PC-9 (cell line): ENCODE results near the gene RUNDC1. TPM values are rescaled to one million over a fixed set of nuclear protein-coding genes. Genes with fewer than 3 reads are reported as not detected.

ENCODE experiments used
- BruUV-seq: library from RNA; stranded (reverse); fragments of 400-500 nt; replicated peaks from 2 replicates; lab custom pipeline; 2021; lab: Mats Ljungman, UMichigan
- CTCF ChIA-PET: fragments of 300-600 bp; sonication (Branson Sonifier 250); formaldehyde crosslinking; loops from one replicate; lab custom pipeline; 2022; ENCODE audit warnings: antibody characterized with exemption; lab: Charles Lee
- POLR2A ChIA-PET: fragments of 300-600 bp; sonication (Branson Sonifier 250); formaldehyde crosslinking; loops from one replicate; lab custom pipeline; 2022; ENCODE audit warnings: antibody characterized with exemption; ENCODE audit not compliant: unreplicated experiment; lab: Charles Lee
- DNase-seq, 2 experiments: peaks; one replicate each; pipeline versions ENCODE4 v3.0.0 to v3.0.0-alpha.2; 2015 to 2022; ENCODE audit warnings: mixed read lengths in 1 of 2
- H2AFZ ChIP-seq: fragments of 200-600 bp; sonication (generic); 2 replicates; pipeline ENCODE4 v1.8.1; 2017; ENCODE audit warnings: antibody characterized with exemption
- H3F3A ChIP-seq: fragments of 200-600 bp; sonication (generic); 2 replicates; pipeline ENCODE4 v1.8.1; 2017; ENCODE audit warnings: antibody characterized with exemption, mild to moderate bottlenecking, low read depth; ENCODE audit not compliant: insufficient read depth
- H3K27ac ChIP-seq: fragments of 200-600 bp; sonication (generic); 2 replicates; pipeline ENCODE4 v1.6.1; 2016; ENCODE audit warnings: mixed run types
- H3K27me3 ChIP-seq: fragments of 200-600 bp; sonication (generic); 2 replicates; pipeline ENCODE4 v1.6.1; 2016; ENCODE audit warnings: low read depth, mixed run types; ENCODE audit not compliant: insufficient read depth
- H3K36me3 ChIP-seq: fragments of 200-600 bp; sonication (generic); 2 replicates; pipeline ENCODE4 v1.6.1; 2016; ENCODE audit warnings: low read depth, mixed run types
- H3K4me1 ChIP-seq: fragments of 200-600 bp; sonication (generic); replicated peaks from 2 replicates; pipeline ENCODE4 v1.6.1; 2016; ENCODE audit warnings: mixed run types; ENCODE audit not compliant: insufficient read depth
- H3K4me2 ChIP-seq: fragments of 200-600 bp; sonication (generic); 2 replicates; pipeline ENCODE4 v1.6.1; 2017; ENCODE audit warnings: mixed run types
- H3K4me3 ChIP-seq: fragments of 200-600 bp; sonication (generic); 2 replicates; pipeline ENCODE4 v1.6.1; 2016; ENCODE audit warnings: mixed run types
- H3K79me2 ChIP-seq: fragments of 200-600 bp; sonication (generic); 2 replicates; pipeline ENCODE4 v1.6.1; 2017; ENCODE audit warnings: low read depth, mixed run types
- H3K9me2 ChIP-seq: fragments of 200-600 bp; sonication (generic); 2 replicates; pipeline ENCODE4 v1.8.1; 2017; ENCODE audit warnings: mild to moderate bottlenecking; ENCODE audit not compliant: insufficient read depth
- H3K9me3 ChIP-seq: fragments of 200-600 bp; sonication (generic); 2 replicates; pipeline ENCODE4 v1.8.1; 2016; ENCODE audit warnings: low read depth; ENCODE audit not compliant: insufficient read depth
- H4K20me1 ChIP-seq: fragments of 200-600 bp; sonication (generic); 2 replicates; pipeline ENCODE4 v1.8.1; 2017; ENCODE audit not compliant: insufficient read depth
- EZH2 ChIP-seq: fragments of 200-600 bp; sonication (generic); IDR thresholded peaks from 2 replicates; pipeline ENCODE4 v1.8.0; 2017; ENCODE audit warnings: antibody characterized with exemption, low read depth
- intact Hi-C: fragments of 100-400 bp; cut with micrococcal nuclease; formaldehyde crosslinking; loops from one replicate; pipeline ENCODE4 v1.10.0; 2022; ENCODE audit not compliant: unreplicated experiment
- total RNA-seq: library from RNA; stranded (reverse); gene quantifications from 2 replicates; pipeline ENCODE4 v1.2.3, GENCODE V29; 2021
- TF ChIP-seq, protein P1 (sequence below): fragments of 200-600 bp; sonication (generic); conservative IDR thresholded peaks from 2 replicates; pipeline ENCODE4 v1.6.1; 2017; ENCODE audit warnings: mixed run types, antibody characterized with exemption, mild to moderate bottlenecking, moderate library complexity

Gene RUNDC1
- total RNA-seq, 1 experiment from 2014 or later: 12.7 TPM

DNA sequence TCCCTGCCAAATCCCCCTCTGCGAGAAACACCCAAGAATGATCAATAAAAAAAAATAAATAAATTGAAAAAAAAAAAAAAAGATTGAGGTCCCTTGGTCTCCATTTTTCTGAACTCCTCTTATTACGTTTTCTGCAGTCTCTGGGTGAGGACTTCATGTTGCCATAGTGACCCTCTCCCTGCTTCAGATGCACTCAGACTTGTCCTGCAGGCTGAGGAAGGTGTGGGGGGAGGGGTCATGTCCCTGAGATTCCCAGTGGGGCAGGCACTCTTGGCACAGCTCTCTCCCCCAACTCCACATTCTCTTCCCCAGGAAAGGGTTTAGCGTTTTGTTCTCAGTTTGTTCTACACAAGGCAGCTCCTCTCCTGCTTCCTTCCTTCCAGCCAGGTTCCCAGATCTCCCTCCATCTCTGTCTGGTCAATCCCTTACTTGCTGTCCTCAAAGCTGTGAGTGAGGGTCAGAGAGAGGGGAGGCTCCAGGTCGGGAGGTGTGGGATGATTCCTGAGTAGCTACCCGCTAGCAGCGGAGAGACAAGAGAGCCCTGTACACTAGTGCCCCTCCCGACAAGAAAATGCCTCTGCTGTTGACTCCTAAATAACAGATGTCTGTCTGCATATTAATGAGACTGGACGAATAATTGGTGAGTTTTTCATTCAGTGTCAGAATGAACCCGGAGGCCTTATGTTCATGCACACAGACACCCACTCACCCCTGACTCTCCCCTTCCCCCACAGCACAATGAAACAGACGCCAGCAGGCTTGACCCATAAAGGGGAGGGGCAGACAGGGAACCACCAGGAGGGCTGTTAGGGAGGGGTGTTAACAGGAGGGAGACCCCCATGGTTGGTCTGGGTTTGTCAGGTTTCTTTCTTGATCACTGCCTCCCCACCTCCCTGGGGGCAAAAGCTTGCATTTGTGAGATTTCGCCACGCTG, 53.9 kb downstream of the RUNDC1 start:
- BruUV-seq: no TSS peak
- intact Hi-C loops: no loop called here
- H3K4me3 ChIP-seq: no peak overlapping the region
- no peaks in the 10 kb centered on the region for H3K36me3 ChIP-seq
- H3K27me3 ChIP-seq: no peaks in the 10 kb centered on the region
- ChIA-PET CTCF (interaction anchor here (0.6 kb wide), 1 partner anchor 275 kb away, joined by 6 read pairs; no protein-coding TSS in a partner anchor), POLR2A (no interaction called here)
- H3K79me2 ChIP-seq: no peaks in the 10 kb centered on the region
- H3F3A ChIP-seq: peaks cover 1% of the 10 kb centered on the region; the same call in 1 of the 2 replicates
- H3K9me3 ChIP-seq: no peaks in the 10 kb centered on the region
- TF ChIP-seq, protein P1, sequence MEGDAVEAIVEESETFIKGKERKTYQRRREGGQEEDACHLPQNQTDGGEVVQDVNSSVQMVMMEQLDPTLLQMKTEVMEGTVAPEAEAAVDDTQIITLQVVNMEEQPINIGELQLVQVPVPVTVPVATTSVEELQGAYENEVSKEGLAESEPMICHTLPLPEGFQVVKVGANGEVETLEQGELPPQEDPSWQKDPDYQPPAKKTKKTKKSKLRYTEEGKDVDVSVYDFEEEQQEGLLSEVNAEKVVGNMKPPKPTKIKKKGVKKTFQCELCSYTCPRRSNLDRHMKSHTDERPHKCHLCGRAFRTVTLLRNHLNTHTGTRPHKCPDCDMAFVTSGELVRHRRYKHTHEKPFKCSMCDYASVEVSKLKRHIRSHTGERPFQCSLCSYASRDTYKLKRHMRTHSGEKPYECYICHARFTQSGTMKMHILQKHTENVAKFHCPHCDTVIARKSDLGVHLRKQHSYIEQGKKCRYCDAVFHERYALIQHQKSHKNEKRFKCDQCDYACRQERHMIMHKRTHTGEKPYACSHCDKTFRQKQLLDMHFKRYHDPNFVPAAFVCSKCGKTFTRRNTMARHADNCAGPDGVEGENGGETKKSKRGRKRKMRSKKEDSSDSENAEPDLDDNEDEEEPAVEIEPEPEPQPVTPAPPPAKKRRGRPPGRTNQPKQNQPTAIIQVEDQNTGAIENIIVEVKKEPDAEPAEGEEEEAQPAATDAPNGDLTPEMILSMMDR: no peak
- no peak for TF ChIP-seq EZH2
- H2AFZ ChIP-seq: no peak overlapping the region
- H4K20me1 ChIP-seq: no peaks in the 10 kb centered on the region
- no peaks in the 10 kb centered on the region for H3K4me1 ChIP-seq
- DNase-seq: no peak
- no peak overlapping the region for H3K27ac ChIP-seq
- H3K4me2 ChIP-seq: no peak overlapping the region
- H3K9me2 ChIP-seq: no peaks in the 10 kb centered on the region

DNA sequence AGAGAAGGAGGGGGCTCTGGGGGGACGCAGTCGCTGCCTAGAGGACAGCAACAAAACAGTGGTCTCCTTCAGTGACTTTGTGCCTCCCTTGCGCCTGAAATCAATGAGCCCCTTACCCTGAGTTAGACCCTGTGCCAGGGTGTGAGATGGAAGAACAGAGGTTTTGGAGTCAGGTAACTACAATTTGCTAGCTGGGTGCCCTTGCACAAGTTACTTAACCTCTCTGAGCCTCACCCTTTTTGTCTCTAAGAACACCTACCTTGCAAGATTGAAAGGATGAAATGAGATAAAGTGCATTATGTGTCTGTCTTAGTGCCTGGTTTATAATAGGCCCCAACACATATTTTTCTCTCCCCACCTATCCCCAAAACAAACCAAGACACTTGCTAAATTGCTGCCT, 54.5 kb downstream of the RUNDC1 start:
- no peaks in the 10 kb centered on the region for H3K36me3 ChIP-seq
- H3K79me2 ChIP-seq: no peaks in the 10 kb centered on the region
- H3F3A ChIP-seq: no peaks in the 10 kb centered on the region
- CTCF ChIA-PET: no interaction called here
- POLR2A ChIA-PET: interaction anchor here (0.6 kb wide), 1 partner anchor 280 kb away, joined by 6 read pairs; no protein-coding TSS in a partner anchor
- no peak overlapping the region for H2AFZ ChIP-seq
- no peaks in the 10 kb centered on the region for H3K27me3 ChIP-seq
- TF ChIP-seq, protein P1: no peak
- H3K27ac ChIP-seq: no peak overlapping the region
- no peak overlapping the region for H3K4me2 ChIP-seq
- H3K9me3 ChIP-seq: no peaks in the 10 kb centered on the region
- no peaks in the 10 kb centered on the region for H4K20me1 ChIP-seq
- intact Hi-C loops: no loop called here
- no peak for DNase-seq
- no peaks in the 10 kb centered on the region for H3K4me1 ChIP-seq
- no TSS peak for BruUV-seq
- no peak overlapping the region for H3K4me3 ChIP-seq
- H3K9me2 ChIP-seq: no peaks in the 10 kb centered on the region

DNA sequence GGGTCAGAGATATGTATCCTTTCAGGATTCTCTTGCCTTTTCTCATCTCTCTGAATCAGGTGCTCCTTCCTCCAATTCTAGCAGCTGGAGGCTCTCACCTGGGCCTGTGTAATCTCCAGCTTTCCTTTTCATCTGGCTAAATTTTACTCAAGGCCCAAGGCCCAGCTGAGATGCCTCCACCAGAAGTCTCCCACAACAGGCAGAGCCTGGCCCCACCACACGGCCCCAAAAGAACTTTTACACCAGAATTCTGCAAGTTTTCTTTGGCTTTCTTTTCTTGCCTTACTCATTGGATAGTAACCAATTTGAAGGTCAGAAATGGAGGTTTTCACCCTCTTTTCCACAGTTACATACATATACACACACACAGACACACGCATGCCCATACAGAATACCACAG, 59.3 kb downstream of the RUNDC1 start:
- H3K4me3 ChIP-seq: no peak overlapping the region
- TF ChIP-seq, protein P1: no peak
- no peak for TF ChIP-seq EZH2
- no peaks in the 10 kb centered on the region for H3K9me2 ChIP-seq
- no peaks in the 10 kb centered on the region for H3K79me2 ChIP-seq
- POLR2A ChIA-PET: no interaction called here
- DNase-seq: no peak
- H4K20me1 ChIP-seq: no peaks in the 10 kb centered on the region
- H3K4me2 ChIP-seq: no peak overlapping the region
- H3K36me3 ChIP-seq: no peaks in the 10 kb centered on the region; the same call in 1 of the 2 replicates
- H2AFZ ChIP-seq: no peak overlapping the region
- BruUV-seq: no TSS peak
- no peaks in the 10 kb centered on the region for H3F3A ChIP-seq
- intact Hi-C loops: no loop called here
- H3K27ac ChIP-seq: no peak overlapping the region
- H3K9me3 ChIP-seq: no peaks in the 10 kb centered on the region
- no peaks in the 10 kb centered on the region for H3K27me3 ChIP-seq
- no peaks in the 10 kb centered on the region for H3K4me1 ChIP-seq
- CTCF ChIA-PET: no interaction called here
